Measurements from ENCODE around the gene CTSH. TPM values are rescaled to one million over a fixed set of nuclear protein-coding genes. Genes with fewer than 3 reads are reported as not detected.

The CTSH gene
- total and polyA plus RNA-seq, 7 experiments from 2014 or later, result 8.4 to 98.4 (median 11.4) TPM

GRCh38 chr15:78914027-78914764 is 30.6 kb downstream of the CTSH start:
- no peak overlapping the region for H3K27ac ChIP-seq (ENCODE audit: low read depth, low read length)
- no peak overlapping the region for H3K4me3 ChIP-seq (ENCODE audit: low read length)
- peaks cover 4 to 21% (median 16%) of the 10 kb centered on the region in 5 donors for H3K36me3 Mint-ChIP-seq
- H3K4me1 ChIP-seq (ENCODE audit: control insufficient read depth in 2 of 2, insufficient read depth in 2 of 2, low read length in 2 of 2), result no peaks in the 10 kb centered on the region
- H3K9me3 ChIP-seq (ENCODE audit: control insufficient read depth in 2 of 3, low read length in 3 of 3), result no peaks in the 10 kb centered on the region
- peak overlapping the region in 4 of 9 donors; percentile 3 to 78 (median 37) for H3K27ac Mint-ChIP-seq
- H3K27me3 ChIP-seq (ENCODE audit: control insufficient read depth in 2 of 2, insufficient read depth in 2 of 2, low read length in 2 of 2), result no peaks in the 10 kb centered on the region
- POLR2A ChIA-PET, result no interaction called here
- H3K4me1 Mint-ChIP-seq, result peaks cover 5 to 42% (median 14%) of the 10 kb centered on the region in 7 donors
- no peak overlapping the region for H3K4me3 Mint-ChIP-seq
- ATAC-seq (no peak), DNase-seq (no peak)
- intact Hi-C loops (cut with micrococcal nuclease), result loop anchor here in 1 of 2 donors (5.0 kb wide), 1 partner anchor 108 kb away; no protein-coding TSS in a partner anchor
- CTCF ChIA-PET, result no interaction called here
- peaks cover 0 to 2% (median 0%) of the 10 kb centered on the region in 11 donors for H3K9me3 Mint-ChIP-seq
- H3K36me3 ChIP-seq (ENCODE audit: control insufficient read depth in 2 of 3, insufficient read depth in 3 of 3, low read length in 3 of 3), result peaks cover 0 to 62% (median 3%) of the 10 kb centered on the region in 3 experiments
- H3K27me3 Mint-ChIP-seq, result no peaks in the 10 kb centered on the region

GRCh38 chr15:78913012-78913411 is 31.8 kb downstream of the CTSH start:
- Histone ChIP-seq H3K4me3 (ENCODE audit: low read length) (no peak overlapping the region), H3K27me3 (ENCODE audit: control insufficient read depth in 2 of 2, insufficient read depth in 2 of 2, low read length in 2 of 2) (no peaks in the 10 kb centered on the region), H3K27ac (ENCODE audit: low read depth, low read length) (no peak overlapping the region), H3K9me3 (ENCODE audit: control insufficient read depth in 2 of 3, low read length in 3 of 3) (no peaks in the 10 kb centered on the region), H3K36me3 (ENCODE audit: control insufficient read depth in 2 of 3, insufficient read depth in 3 of 3, low read length in 3 of 3) (peaks cover 0 to 56% (median 3%) of the 10 kb centered on the region in 3 experiments), H3K4me1 (ENCODE audit: control insufficient read depth in 2 of 2, insufficient read depth in 2 of 2, low read length in 2 of 2) (no peaks in the 10 kb centered on the region)
- DNase-seq (no peak), ATAC-seq (no peak)
- H3K36me3 Mint-ChIP-seq, result peaks cover 8 to 28% (median 16%) of the 10 kb centered on the region in 5 donors
- peaks cover 5 to 47% (median 19%) of the 10 kb centered on the region in 7 donors for H3K4me1 Mint-ChIP-seq
- ChIA-PET CTCF (interaction anchor here (1.3 kb wide), 1 partner anchor 272 kb away, joined by 3 read pairs; no protein-coding TSS in a partner anchor), POLR2A (no interaction called here)
- H3K4me3 Mint-ChIP-seq, result no peak overlapping the region
- H3K27me3 Mint-ChIP-seq, result no peaks in the 10 kb centered on the region
- peak overlapping the region in 1 of 9 donors; percentile 59 for H3K27ac Mint-ChIP-seq
- peaks cover 0 to 2% (median 0%) of the 10 kb centered on the region in 11 donors for H3K9me3 Mint-ChIP-seq
- intact Hi-C loops (cut with micrococcal nuclease), result loop anchor here in 1 of 2 donors (5.0 kb wide), 1 partner anchor 109 kb away; no protein-coding TSS in a partner anchor

- CTCF ChIA-PET, result interaction anchor here (1.3 kb wide), 1 partner anchor 273 kb away, joined by 3 read pairs; no protein-coding TSS in a partner anchor
Observed at GRCh38 chr15:78912316-78912715, 32.5 kb downstream of the CTSH start.

GRCh38 chr15:78910271-78910670 is 34.6 kb downstream of the CTSH start:
- no peak overlapping the region for H3K27ac ChIP-seq (ENCODE audit: low read depth, low read length)
- intact Hi-C loops (cut with micrococcal nuclease), result loop anchor here in 1 of 2 donors (5.0 kb wide), 1 partner anchor 112 kb away; no protein-coding TSS in a partner anchor
- H3K27me3 ChIP-seq (ENCODE audit: control insufficient read depth in 2 of 2, insufficient read depth in 2 of 2, low read length in 2 of 2), result no peaks in the 10 kb centered on the region
- H3K36me3 ChIP-seq (ENCODE audit: control insufficient read depth in 2 of 3, insufficient read depth in 3 of 3, low read length in 3 of 3), result peaks cover 9 to 64% (median 10%) of the 10 kb centered on the region in 3 experiments
- Mint-ChIP-seq H3K36me3 (peaks cover 17 to 44% (median 27%) of the 10 kb centered on the region in 5 donors), H3K27ac (peak overlapping the region in 5 of 9 donors; percentile 3 to 68 (median 25)), H3K4me3 (no peak overlapping the region), H3K27me3 (no peaks in the 10 kb centered on the region), H3K9me3 (peaks cover 0 to 2% (median 0%) of the 10 kb centered on the region in 11 donors), H3K4me1 (peaks cover 5 to 43% (median 24%) of the 10 kb centered on the region in 7 donors)
- H3K9me3 ChIP-seq (ENCODE audit: control insufficient read depth in 2 of 3, low read length in 3 of 3), result no peaks in the 10 kb centered on the region
- CTCF ChIA-PET, result interaction anchor here (1.1 kb wide), 1 partner anchor 274 kb away, joined by 3 read pairs; no protein-coding TSS in a partner anchor
- H3K4me1 ChIP-seq (ENCODE audit: control insufficient read depth in 2 of 2, insufficient read depth in 2 of 2, low read length in 2 of 2), result no peaks in the 10 kb centered on the region
- H3K4me3 ChIP-seq (ENCODE audit: low read length), result no peak overlapping the region
- POLR2A ChIA-PET, result no interaction called here
- no peak for ATAC-seq
- DNase-seq, result no peak

More at GRCh38 chr15:78912316-78912715, 32.5 kb downstream of the CTSH start:
- intact Hi-C loops (cut with micrococcal nuclease), result loop anchor here in 1 of 2 donors (5.0 kb wide), 1 partner anchor 110 kb away; no protein-coding TSS in a partner anchor
- no peaks in the 10 kb centered on the region for H3K27me3 Mint-ChIP-seq
- no peaks in the 10 kb centered on the region for H3K27me3 ChIP-seq (ENCODE audit: control insufficient read depth in 2 of 2, insufficient read depth in 2 of 2, low read length in 2 of 2)
- H3K27ac Mint-ChIP-seq, result peak overlapping the region in 3 of 9 donors; percentile 6 to 59 (median 43)
- peaks cover 5 to 47% (median 21%) of the 10 kb centered on the region in 7 donors for H3K4me1 Mint-ChIP-seq
- H3K4me3 ChIP-seq (ENCODE audit: low read length), result no peak overlapping the region
- ATAC-seq (no peak), DNase-seq (no peak)
- peaks cover 0 to 55% (median 2%) of the 10 kb centered on the region in 3 experiments for H3K36me3 ChIP-seq (ENCODE audit: control insufficient read depth in 2 of 3, insufficient read depth in 3 of 3, low read length in 3 of 3)
- no peaks in the 10 kb centered on the region for H3K4me1 ChIP-seq (ENCODE audit: control insufficient read depth in 2 of 2, insufficient read depth in 2 of 2, low read length in 2 of 2)
- peaks cover 11 to 30% (median 18%) of the 10 kb centered on the region in 5 donors for H3K36me3 Mint-ChIP-seq
- no peak overlapping the region for H3K27ac ChIP-seq (ENCODE audit: low read depth, low read length)
- no peaks in the 10 kb centered on the region for H3K9me3 ChIP-seq (ENCODE audit: control insufficient read depth in 2 of 3, low read length in 3 of 3)
- H3K9me3 Mint-ChIP-seq, result peaks cover 0 to 2% (median 0%) of the 10 kb centered on the region in 11 donors
- no peak overlapping the region for H3K4me3 Mint-ChIP-seq
- POLR2A ChIA-PET, result no interaction called here

GRCh38 chr15:78909791-78910228 is 35.0 kb downstream of the CTSH start:
- peaks cover 10 to 61% (median 11%) of the 10 kb centered on the region in 3 experiments for H3K36me3 ChIP-seq (ENCODE audit: control insufficient read depth in 2 of 3, insufficient read depth in 3 of 3, low read length in 3 of 3)
- H3K4me1 ChIP-seq (ENCODE audit: control insufficient read depth in 2 of 2, insufficient read depth in 2 of 2, low read length in 2 of 2), result no peaks in the 10 kb centered on the region
- Mint-ChIP-seq H3K27me3 (no peaks in the 10 kb centered on the region), H3K4me1 (peaks cover 5 to 41% (median 26%) of the 10 kb centered on the region in 7 donors), H3K4me3 (no peak overlapping the region), H3K36me3 (peaks cover 17 to 46% (median 28%) of the 10 kb centered on the region in 5 donors), H3K27ac (peak overlapping the region in 6 of 9 donors; percentile 1 to 68 (median 39)), H3K9me3 (peaks cover 0 to 2% (median 0%) of the 10 kb centered on the region in 11 donors)
- no peak overlapping the region for H3K27ac ChIP-seq (ENCODE audit: low read depth, low read length)
- ChIA-PET POLR2A (no interaction called here), CTCF (no interaction called here)
- no peak overlapping the region for H3K4me3 ChIP-seq (ENCODE audit: low read length)
- no peaks in the 10 kb centered on the region for H3K9me3 ChIP-seq (ENCODE audit: control insufficient read depth in 2 of 3, low read length in 3 of 3)
- intact Hi-C loops (cut with micrococcal nuclease), result loop anchor here (1.0 to 5.0 kb wide), 4 partner anchors 38 to 274 kb away; partner anchors contain the start of gene MORF4L1 (in 1 of the 2)
- DNase-seq (peak in 2 of 9 donors; percentile 19 to 23), ATAC-seq (peak; percentile 65)
- no peaks in the 10 kb centered on the region for H3K27me3 ChIP-seq (ENCODE audit: control insufficient read depth in 2 of 2, insufficient read depth in 2 of 2, low read length in 2 of 2)

- no peaks in the 10 kb centered on the region for H3K27me3 ChIP-seq (ENCODE audit: control insufficient read depth in 2 of 2, insufficient read depth in 2 of 2, low read length in 2 of 2)
- intact Hi-C loops (cut with micrococcal nuclease), result loop anchor here (1.0 to 5.0 kb wide), 3 partner anchors 37 to 275 kb away; partner anchors contain the start of gene MORF4L1 (in 1 of the 2)
- Mint-ChIP-seq H3K4me1 (peaks cover 5 to 37% (median 28%) of the 10 kb centered on the region in 7 donors), H3K9me3 (peaks cover 0 to 1% (median 0%) of the 10 kb centered on the region in 11 donors), H3K4me3 (no peak overlapping the region), H3K27me3 (no peaks in the 10 kb centered on the region), H3K36me3 (peaks cover 17 to 52% (median 32%) of the 10 kb centered on the region in 5 donors), H3K27ac (peak overlapping the region in 5 of 9 donors; percentile 20 to 72 (median 56))
- H3K4me3 ChIP-seq (ENCODE audit: low read length), result no peak overlapping the region
- H3K36me3 ChIP-seq (ENCODE audit: control insufficient read depth in 2 of 3, insufficient read depth in 3 of 3, low read length in 3 of 3), result peaks cover 10 to 61% (median 14%) of the 10 kb centered on the region in 3 experiments
- ATAC-seq (no peak), DNase-seq (no peak)
- ChIA-PET CTCF (interaction anchor here (0.9 to 2.0 kb wide), 2 partner anchors 13 to 24 kb away, joined by 3 to 7 read pairs; no protein-coding TSS in a partner anchor), POLR2A (interaction anchor here (1.6 kb wide), 1 partner anchor 35 kb away, joined by 4 read pairs; no protein-coding TSS in a partner anchor)
- H3K27ac ChIP-seq (ENCODE audit: low read depth, low read length), result no peak overlapping the region
- no peaks in the 10 kb centered on the region for H3K4me1 ChIP-seq (ENCODE audit: control insufficient read depth in 2 of 2, insufficient read depth in 2 of 2, low read length in 2 of 2)
- H3K9me3 ChIP-seq (ENCODE audit: control insufficient read depth in 2 of 3, low read length in 3 of 3), result no peaks in the 10 kb centered on the region
Observed at GRCh38 chr15:78909160-78909695, 35.6 kb downstream of the CTSH start.

All from naive thymus-derived CD4-positive, alpha-beta T cell (primary cell).